Measurements from ENCODE around the gene PTPRG. TPM values are rescaled to one million over a fixed set of nuclear protein-coding genes. Genes with fewer than 3 reads are reported as not detected.

PTPRG gene
- total RNA-seq, 1 experiment from 2014 or later: 32.1 TPM

- peaks cover 30 to 35% of the 10 kb centered on the region in 2 experiments for H3K4me1 ChIP-seq (ENCODE audit: control insufficient read depth in 1 of 2, insufficient read depth in 2 of 2, low read length in 2 of 2)
- no peak for ATAC-seq
- no TSS peak for BruUV-seq (replicated peaks)
- CTCF ChIA-PET: no interaction called here
- intact Hi-C loops (cut with micrococcal nuclease): loop anchor here (10.0 kb wide), 1 partner anchor 520 kb away; no protein-coding TSS in a partner anchor
- DNase-seq (ENCODE audit: low read depth, low spot score): no peak
- H3K9me2 ChIP-seq (ENCODE audit: insufficient read depth): no peaks in the 10 kb centered on the region
- no peaks in the 10 kb centered on the region for H3K36me3 ChIP-seq (ENCODE audit: control insufficient read depth in 1 of 2, insufficient read depth in 2 of 2, low read length in 2 of 2)
- H3K4me2 ChIP-seq (ENCODE audit: low read length): no peak overlapping the region
- H4K20me1 ChIP-seq (ENCODE audit: insufficient read depth): no peaks in the 10 kb centered on the region; the same call in 1 of the 2 replicates
- TF ChIP-seq CTCF (IDR thresholded peaks at IDR 0.05 in 2 of 3, conservative IDR thresholded peaks at IDR 0.05 in 1 of 3; ENCODE audit: borderline replicate concordance in 1 of 3, insufficient read depth in 1 of 3, low read depth in 2 of 3, low read length in 2 of 3) (no peak), ATF3 (IDR thresholded peaks at IDR 0.05) (no peak), POLR2A (IDR thresholded peaks at IDR 0.05; ENCODE audit: borderline replicate concordance, extremely low read depth, insufficient read depth, insufficient read length) (no peak), CBX3 (IDR thresholded peaks at IDR 0.05; ENCODE audit: low read depth) (no peak), EGR1 (IDR thresholded peaks at IDR 0.05; ENCODE audit: low read depth) (no peak), RAD21 (IDR thresholded peaks at IDR 0.05; ENCODE audit: low read depth) (no peak), SIN3A (IDR thresholded peaks at IDR 0.05; ENCODE audit: low read depth) (no peak), ZBTB33 (IDR thresholded peaks at IDR 0.05; ENCODE audit: extremely low read depth, insufficient replicate concordance, low read length) (no peak), EZH2 (IDR thresholded peaks at IDR 0.05) (no peak), SRF (IDR thresholded peaks at IDR 0.05; ENCODE audit: low read depth) (no peak), MAX (IDR thresholded peaks at IDR 0.05) (no peak), JUND (IDR thresholded peaks at IDR 0.05) (no peak), ELF1 (IDR thresholded peaks at IDR 0.05; ENCODE audit: borderline replicate concordance, low read depth) (no peak), ZFX (IDR thresholded peaks at IDR 0.05) (no peak)
- no peak overlapping the region for H3K4me3 ChIP-seq (replicated peaks in 1 of 2; ENCODE audit: low read depth in 1 of 2, low read length in 2 of 2)
- no peak overlapping the region for H2AFZ ChIP-seq (ENCODE audit: low read depth, low read length, poor library complexity, severe bottlenecking)
- RAD21 ChIA-PET (ENCODE audit: low non-redundant PET in 1 of 2, low total read pairs in 2 of 2, uncharacterized antibody in 2 of 2, unreplicated experiment in 2 of 2): no interaction called here
- no peaks in the 10 kb centered on the region for H3K9me3 ChIP-seq (ENCODE audit: control insufficient read depth in 1 of 2, insufficient read depth in 1 of 2, low read depth in 1 of 2, low read length in 2 of 2)
- H3K27me3 ChIP-seq (ENCODE audit: insufficient read depth, low read length): no peaks in the 10 kb centered on the region
- POLR2A ChIA-PET: no interaction called here
- H3K27ac ChIP-seq (ENCODE audit: low read depth, low read length): no peak overlapping the region
- no peak overlapping the region for H3K9ac ChIP-seq (ENCODE audit: low read length)
- peaks cover 17% of the 10 kb centered on the region for H3K79me2 ChIP-seq (ENCODE audit: insufficient read depth, low read length)
Measured at GRCh38 chr3:61665121-61665520, 103.8 kb downstream of the PTPRG start.
